GM10248 (cell line): ENCODE measurements around the gene DNAH7.
A peak's percentile ranks its signal among the peaks of the same experiment; 100 is the strongest.

Source experiments
- CTCF ChIA-PET: fragments of 300-600 bp; sonication (Branson Sonifier 250); formaldehyde crosslinking; extraction: SDS; loops from one replicate; lab custom pipeline; 2021; ENCODE audit warnings: antibody characterized with exemption; lab: Yijun Ruan, JAX
- POLR2A ChIA-PET: fragments of 350-650 bp; sonication (Branson Sonifier 250); formaldehyde crosslinking; extraction: SDS; loops from one replicate; lab custom pipeline; 2020; ENCODE audit warnings: antibody characterized with exemption; lab: Yijun Ruan, JAX
- DNase-seq: peaks from one replicate; pipeline ENCODE4 v3.0.0; 2012; ENCODE audit errors: extremely low spot score
- CTCF ChIP-seq: IDR thresholded peaks from 2 replicates; pipeline ENCODE4 v1.5.1; 2012; ENCODE audit warnings: mild to moderate bottlenecking, low read depth; ENCODE audit errors: extremely low read depth, missing control alignments, control extremely low read depth

The DNAH7 gene

GRCh38 chr2:195967336-195967735 lies 101.3 kb downstream of the DNAH7 start:
- ChIA-PET CTCF (interaction anchor here (3.8 kb wide), 1 partner anchor 16 kb away, joined by 14 read pairs; no protein-coding TSS in a partner anchor), POLR2A (no interaction called here)
- no peak for TF ChIP-seq CTCF
- DNase-seq = no peak

- TF ChIP-seq CTCF = no peak
- CTCF ChIA-PET = no interaction called here
- DNase-seq = peak; percentile 48
- POLR2A ChIA-PET = no interaction called here
These were observed 106.8 kb downstream of the DNAH7 start for GRCh38 chr2:195961873-195962272.

- no peak for TF ChIP-seq CTCF
- ChIA-PET POLR2A (no interaction called here), CTCF (no interaction called here)
- no peak for DNase-seq
These were observed 109.3 kb downstream of the DNAH7 start for GRCh38 chr2:195959341-195959740.

- ChIA-PET POLR2A (no interaction called here), CTCF (no interaction called here)
- no peak for DNase-seq
- TF ChIP-seq CTCF = no peak
These were observed 111.9 kb downstream of the DNAH7 start for GRCh38 chr2:195956725-195957124.

GRCh38 chr2:195945056-195945455 lies 123.6 kb downstream of the DNAH7 start:
- POLR2A ChIA-PET = no interaction called here
- no peak for TF ChIP-seq CTCF
- DNase-seq = no peak
- CTCF ChIA-PET = no interaction called here

- ChIA-PET POLR2A (no interaction called here), CTCF (interaction anchor here (1.0 kb wide), 1 partner anchor 29 kb away, joined by 3 read pairs; no protein-coding TSS in a partner anchor)
- TF ChIP-seq CTCF = no peak
- DNase-seq = no peak
These were observed 131.5 kb downstream of the DNAH7 start for GRCh38 chr2:195937176-195937575.
